Islet of Langerhans (tissue), 1 donor: ENCODE measurements around the gene FBXO8.
"Not testable (repeated sequence)": the region's sequence is repeated elsewhere in the genome, so short reads cannot be mapped to it uniquely, and the experiment has no call there.

Experiments
- FAIRE-seq: peaks from one replicate; lab custom pipeline; 2011; peaks lifted over from hg19 to GRCh38; lab: Jason Lieb, UNC

FBXO8 gene

DNA sequence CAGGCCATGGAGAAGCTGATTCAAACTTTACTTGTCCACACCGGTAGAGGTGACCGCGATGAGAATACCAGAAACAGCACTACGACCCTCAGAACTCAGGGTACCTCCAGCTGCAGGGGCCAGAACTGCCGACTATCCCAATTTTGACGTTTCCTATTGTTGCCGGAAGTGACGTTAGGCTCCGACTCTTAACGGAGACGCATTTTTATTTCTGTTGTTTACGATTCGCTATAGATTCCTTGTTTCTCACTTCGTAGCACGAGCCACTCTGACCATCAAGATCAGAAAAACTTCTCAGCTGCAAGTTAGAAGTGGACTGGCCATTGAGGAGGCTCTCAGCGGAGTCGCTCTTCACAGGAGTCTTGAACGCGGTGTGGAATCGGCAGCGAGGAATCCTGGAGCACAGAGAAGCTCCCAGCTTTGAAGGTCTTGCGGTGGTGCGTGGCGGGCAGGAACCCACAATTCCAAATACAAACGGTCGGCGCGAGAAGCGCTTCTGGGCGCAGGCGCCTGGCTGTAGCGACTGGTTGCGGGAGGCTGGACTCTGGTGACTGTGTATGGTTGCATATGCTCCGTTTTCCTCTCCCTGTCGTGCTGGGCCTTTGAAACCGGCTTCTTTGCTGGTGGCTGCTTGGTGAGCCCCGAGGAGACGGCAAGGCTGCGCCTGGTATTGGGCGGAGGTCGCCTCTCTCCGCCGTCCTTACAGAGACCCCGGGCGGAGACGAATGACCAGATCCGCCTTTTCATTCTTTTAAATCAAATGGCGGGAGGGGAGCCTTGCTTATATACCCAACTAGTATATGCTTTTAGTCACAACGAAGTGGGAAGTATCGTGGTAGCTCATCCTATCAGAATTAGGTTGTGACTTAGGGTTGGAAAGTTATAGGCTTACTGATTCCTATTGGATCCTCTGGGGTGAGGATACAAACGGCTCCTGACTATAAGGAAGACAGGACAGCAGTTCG lies at the start of gene FBXO8, which contains the start of gene CEP44:
Gene FBXO8, minus strand, starts transcription at position 161 of the 965 bp plus-strand sequence. CDS start 20,575 bp downstream, outside the sequence.
Gene CEP44, plus strand, starts transcription at position 405 of the 965 bp plus-strand sequence. CDS start 15,211 bp downstream, outside the sequence.
- peak; percentile 83 for FAIRE-seq

GRCh38 chr4:174332741-174333493 lies 49.5 kb upstream of the FBXO8 start:
- no peak for FAIRE-seq

- no peak for FAIRE-seq
Observed at GRCh38 chr4:174324725-174325124, 41.3 kb upstream of the FBXO8 start.

- no peak for FAIRE-seq
Observed at GRCh38 chr4:174324236-174324635, 40.8 kb upstream of the FBXO8 start.

DNA sequence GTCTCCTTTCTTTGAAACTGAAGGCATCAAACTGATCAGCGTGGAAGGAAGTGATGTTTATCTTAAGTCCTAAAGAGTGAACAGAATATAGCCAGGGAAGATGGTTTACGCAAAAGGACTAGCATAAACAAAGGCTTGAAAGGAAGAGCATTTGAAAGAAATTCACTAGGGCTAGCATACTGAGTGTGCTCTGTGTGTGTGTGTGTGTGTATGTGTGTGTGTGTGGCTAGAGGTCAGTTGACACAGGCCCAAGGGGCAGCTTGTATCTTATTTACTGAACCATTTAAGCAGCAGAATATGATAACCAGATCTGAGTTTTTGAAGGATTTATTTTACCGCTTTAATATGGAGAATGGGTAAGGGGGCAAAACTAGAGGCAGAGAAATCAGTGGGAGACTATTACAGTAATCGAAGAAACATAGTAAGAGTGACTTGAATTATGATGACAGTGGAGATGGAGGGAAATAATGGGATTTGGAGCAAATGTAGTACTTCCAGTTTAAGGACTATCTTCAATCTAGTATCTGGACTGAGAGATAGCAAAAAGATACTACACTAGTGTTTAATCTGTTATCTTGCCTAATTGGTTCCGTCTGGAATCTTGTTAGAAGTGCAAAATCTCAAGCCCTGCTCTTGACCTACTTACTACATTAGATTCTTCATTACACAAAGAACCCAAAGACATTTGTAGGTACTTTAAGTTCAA lies 37.2 kb upstream of the FBXO8 start:
- FAIRE-seq: no peak

- FAIRE-seq: peak; percentile 100
Observed at GRCh38 chr4:174318829-174319764, 35.6 kb upstream of the FBXO8 start.

- no peak for FAIRE-seq
Observed at GRCh38 chr4:174317531-174317930, 34.1 kb upstream of the FBXO8 start.

DNA sequence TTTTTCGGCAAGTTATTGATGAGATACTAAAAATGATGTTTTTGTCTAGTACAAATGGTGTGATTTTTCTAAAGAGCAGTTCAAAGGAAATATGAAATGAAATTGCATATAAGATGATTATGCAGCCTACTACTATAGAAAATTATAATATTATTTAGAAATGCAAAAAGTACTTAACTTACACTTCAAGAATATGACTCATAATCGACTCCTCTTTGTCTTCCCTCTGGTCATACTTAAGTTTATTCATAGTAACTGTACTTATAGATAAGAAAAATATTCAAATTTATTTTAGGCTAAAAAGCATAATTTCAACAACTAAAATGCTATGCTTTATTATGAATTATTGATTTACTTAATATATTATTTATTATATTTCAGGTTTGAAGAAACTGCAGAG lies 33.5 kb upstream of the FBXO8 start:
- no peak for FAIRE-seq

GRCh38 chr4:174316546-174316945 lies 33.1 kb upstream of the FBXO8 start:
- FAIRE-seq: no peak

DNA sequence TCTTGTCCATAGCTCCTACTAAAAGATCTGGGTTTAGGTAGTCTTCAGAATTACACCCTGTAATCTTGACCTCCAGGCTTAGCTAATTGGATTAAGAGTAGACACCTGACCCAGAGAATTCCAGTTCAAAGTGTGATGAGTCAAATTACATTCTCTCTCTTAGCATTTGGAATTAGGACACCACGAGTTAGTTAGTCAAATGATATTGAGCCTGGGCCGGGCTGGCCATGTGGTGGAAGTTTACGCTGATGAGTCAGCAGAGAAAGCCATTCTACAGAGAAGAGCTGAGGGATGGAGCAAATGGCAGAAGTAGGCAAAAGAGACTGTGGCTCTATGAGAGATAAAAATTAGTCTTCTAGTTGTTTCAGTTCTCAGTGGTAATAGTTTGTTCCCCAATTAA lies 31.3 kb upstream of the FBXO8 start:
- FAIRE-seq: no peak

DNA sequence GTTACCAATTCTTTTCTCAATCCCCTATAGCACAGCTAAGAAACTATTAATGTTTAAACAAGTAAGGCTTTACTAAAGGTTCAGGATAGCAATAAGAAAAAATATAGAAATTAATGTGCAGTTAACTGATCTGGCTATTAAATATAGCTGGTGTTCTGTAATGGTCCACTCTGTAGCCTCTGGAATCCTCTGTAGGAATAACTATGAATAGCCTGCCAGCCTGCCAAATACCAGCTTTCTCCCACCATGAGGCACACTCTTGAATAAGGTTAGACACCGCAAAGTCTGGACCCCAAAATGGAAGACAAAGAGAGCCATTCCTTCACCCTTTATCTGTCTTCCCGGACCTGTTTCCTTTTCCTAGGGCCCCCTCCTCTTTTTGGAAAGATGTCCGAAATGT lies 30.8 kb upstream of the FBXO8 start:
- FAIRE-seq: no peak

DNA sequence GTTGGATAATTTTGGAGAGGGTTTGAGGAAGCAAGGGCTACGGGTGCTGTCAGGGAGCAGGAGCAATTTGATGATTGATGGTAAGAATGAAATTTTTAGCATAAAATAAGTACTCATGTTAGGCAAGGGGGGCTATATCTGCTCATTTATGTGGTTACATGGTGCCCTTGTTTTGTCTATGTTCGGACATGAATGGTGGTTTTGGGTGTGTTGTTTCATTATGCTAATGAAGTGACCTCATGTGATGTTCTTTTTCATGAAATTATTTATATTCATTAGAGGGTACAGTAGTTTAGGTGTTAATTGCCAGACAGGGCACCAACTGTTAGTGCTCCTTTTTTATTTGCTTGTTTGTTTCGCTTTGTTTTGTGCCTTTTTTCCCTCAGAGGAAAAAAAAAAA lies 29.5 kb upstream of the FBXO8 start:
- no peak for FAIRE-seq

DNA sequence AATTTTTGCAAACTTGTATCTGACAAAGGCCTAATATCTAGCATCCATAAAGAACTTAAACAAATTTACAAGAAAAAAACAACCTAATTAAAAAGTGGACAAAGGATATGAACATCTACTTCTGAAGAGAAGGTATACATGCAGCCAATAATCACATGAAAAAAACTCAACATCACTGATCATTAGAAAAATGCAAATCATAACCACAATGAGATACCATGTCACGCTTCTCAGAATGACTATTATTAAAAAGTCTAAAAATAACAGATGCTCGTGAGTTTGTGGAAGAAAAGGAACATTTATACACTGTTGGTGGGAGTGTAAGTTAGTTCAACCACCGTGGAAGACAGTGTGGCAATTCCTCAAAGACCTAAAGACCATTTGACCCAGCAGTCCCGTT lies 24.2 kb upstream of the FBXO8 start:
- FAIRE-seq: no peak

GRCh38 chr4:174305961-174306360 lies 22.5 kb upstream of the FBXO8 start:
- no peak for FAIRE-seq

DNA sequence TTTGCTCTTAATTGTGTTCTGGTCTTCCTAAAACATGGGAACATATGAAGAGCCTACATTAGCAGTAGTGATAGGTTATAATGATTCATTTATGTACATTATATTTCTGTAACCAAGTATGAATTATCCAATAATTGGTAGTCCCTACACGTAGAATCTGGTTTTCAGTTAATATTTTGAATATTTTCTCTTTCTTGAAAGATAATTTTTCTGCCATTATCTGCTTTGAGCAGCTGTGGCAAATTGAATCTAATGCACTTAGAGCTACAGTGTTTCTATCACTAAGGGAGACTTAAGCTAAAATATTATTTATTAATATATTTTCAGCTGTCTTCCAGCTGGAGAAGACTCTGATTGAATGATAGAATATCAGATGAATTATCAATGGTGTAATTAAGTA lies 21.2 kb upstream of the FBXO8 start:
- FAIRE-seq: no peak

- FAIRE-seq: peak; percentile 47
Observed at GRCh38 chr4:174303687-174304086, 20.2 kb upstream of the FBXO8 start.

DNA sequence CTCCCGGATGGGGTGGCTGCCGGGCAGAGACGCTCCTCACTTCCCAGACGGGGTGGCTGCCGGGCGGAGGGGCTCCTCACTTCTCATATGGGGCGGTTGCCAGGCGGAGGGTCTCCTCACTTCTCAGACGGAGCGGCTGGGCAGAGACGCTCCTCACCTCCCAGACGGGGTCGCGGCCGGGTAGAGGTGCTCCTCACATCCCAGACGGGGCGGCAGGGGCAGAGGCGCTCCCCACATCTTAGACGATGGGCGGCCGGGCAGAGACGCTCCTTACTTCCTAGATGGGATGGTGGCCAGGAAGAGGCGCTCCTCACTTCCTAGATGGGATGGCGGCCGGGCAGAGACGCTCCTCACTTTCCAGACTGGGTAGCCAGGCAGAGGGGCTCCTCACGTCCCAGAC lies 11.7 kb upstream of the FBXO8 start:
- not testable (repeated sequence) for FAIRE-seq

DNA sequence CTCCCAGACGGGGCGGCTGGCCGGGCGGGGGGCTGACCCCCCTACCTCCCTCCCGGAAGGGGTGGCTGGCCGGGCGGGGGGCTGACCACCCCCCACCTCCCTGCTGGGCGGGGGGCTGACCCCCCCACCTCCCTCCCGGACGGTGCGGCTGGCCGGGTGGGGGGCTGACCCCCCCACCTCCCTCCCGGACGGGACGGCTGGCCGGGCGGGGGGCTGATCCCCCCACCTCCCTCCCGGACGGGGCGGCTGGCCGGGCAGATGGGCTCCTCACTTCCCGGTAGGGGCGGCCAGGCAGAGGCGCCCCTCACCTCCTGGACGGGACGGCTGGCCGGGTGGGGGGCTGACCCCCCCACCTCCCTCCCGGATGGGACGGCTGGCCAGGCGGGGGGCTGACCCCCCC lies 11.2 kb upstream of the FBXO8 start:
- not testable (repeated sequence) for FAIRE-seq

DNA sequence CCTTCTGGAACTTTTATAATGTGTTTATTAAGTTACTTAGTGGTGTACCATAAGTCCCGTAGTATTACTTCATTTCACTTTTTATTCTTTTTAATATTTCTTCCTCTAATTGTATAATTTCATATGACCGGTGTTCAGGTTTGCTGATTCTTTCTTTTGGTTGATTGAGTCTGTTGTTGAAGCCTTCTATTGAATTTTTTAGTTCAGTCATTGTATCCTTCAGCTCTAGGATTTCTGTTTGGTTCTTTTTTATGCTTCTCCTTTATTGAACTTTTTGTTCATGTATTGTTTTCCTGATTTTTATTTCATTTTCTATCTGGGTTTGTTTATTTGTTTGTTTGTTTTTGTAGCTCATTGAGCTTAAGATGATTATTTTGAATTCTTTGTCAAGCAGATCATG lies 9.0 kb upstream of the FBXO8 start:
- FAIRE-seq: no peak

GRCh38 chr4:174286870-174287269 lies 3.4 kb upstream of the FBXO8 start:
- FAIRE-seq: no peak

GRCh38 chr4:174284487-174284886 lies 1.0 kb upstream of the FBXO8 start:
- no peak for FAIRE-seq
